K562 (cell line): ENCODE measurements around the gene OCA2. TPM values are rescaled to one million over a fixed set of nuclear protein-coding genes. Genes with fewer than 3 reads are reported as not detected.
A peak's percentile ranks its signal among the peaks of the same experiment; 100 is the strongest.

Source experiments
- ATAC-seq: fragments of 200-7000 bp; cut with Tn5 transposase; 3 replicates; pipeline ENCODE4 v1.9.1; 2020; ENCODE audit warnings: moderate library complexity
- BruUV-seq: library from RNA; stranded (reverse); fragments of 400-500 nt; replicated peaks from 2 replicates; lab custom pipeline; 2021; lab: Mats Ljungman, UMichigan
- CTCF ChIA-PET: fragments of 300-600 bp; formaldehyde crosslinking; extraction: SDS; loops from one replicate; lab custom pipeline; 2021; ENCODE audit warnings: low intra/inter-chr PET ratio; lab: Yijun Ruan, JAX
- POLR2A ChIA-PET: fragments of 300-600, 350-650 bp; sonication (Branson Sonifier 250); formaldehyde crosslinking; extraction: SDS; loops from one replicate; lab custom pipeline; 2021; ENCODE audit warnings: antibody characterized with exemption, inconsistent platforms; lab: Yijun Ruan, JAX
- DNase-seq, 4 experiments: peaks; one replicate each; pipeline versions ENCODE4 v3.0.0 to v3.0.0-alpha.2; 2011 to 2018; ENCODE audit warnings: low spot score in 3 of 4, mixed read lengths in 3 of 4; ENCODE audit errors: extremely low read depth in 1 of 4
- FAIRE-seq: peaks from 2 replicates; lab custom pipeline; 2011; peaks lifted over from hg19 to GRCh38; lab: Jason Lieb, UNC
- H2AFZ ChIP-seq: 2 replicates; pipeline ENCODE4 v1.6.0; 2011; ENCODE audit warnings: low read depth, low read length, control low read depth, inconsistent platforms
- H3K27ac ChIP-seq: fragments of 200-600 bp; 3 replicates; pipeline ENCODE4 v1.8.0; 2011; ENCODE audit warnings: low read depth, mild to moderate bottlenecking, control low read depth, inconsistent platforms, low read length, moderate library complexity, mixed read lengths; ENCODE audit errors: extremely low read depth
- H3K27me3 ChIP-seq, 2 experiments: fragments of 300-600 bp in 1 of 2; 2 replicates in 1 of 2; 3 replicates in 1 of 2; pipeline versions ENCODE4 v1.6.0 to v1.8.0; 2011; ENCODE audit warnings: inconsistent platforms in 2 of 2, low read length in 2 of 2, mild to moderate bottlenecking in 1 of 2, mixed read lengths in 1 of 2, moderate library complexity in 1 of 2; ENCODE audit not compliant: control insufficient read depth in 2 of 2, insufficient read depth in 2 of 2
- H3K36me3 ChIP-seq: fragments of 300-600 bp; 3 replicates; pipeline ENCODE4 v1.8.0; 2011; ENCODE audit warnings: mild to moderate bottlenecking, low read length, inconsistent platforms; ENCODE audit not compliant: control insufficient read depth, insufficient read depth
- H3K4me1 ChIP-seq, 2 experiments: fragments of 200-600 bp in 1 of 2; replicated peaks in 1 of 2; 2 replicates in 1 of 2; 3 replicates in 1 of 2; pipeline versions ENCODE4 v1.5.1 to v1.8.0; 2011; ENCODE audit warnings: inconsistent platforms in 2 of 2, low read length in 2 of 2, mild to moderate bottlenecking in 1 of 2, mixed read lengths in 1 of 2, moderate library complexity in 1 of 2; ENCODE audit not compliant: control insufficient read depth in 2 of 2, insufficient read depth in 2 of 2
- H3K4me2 ChIP-seq: 2 replicates; pipeline ENCODE4 v1.6.1; 2011; ENCODE audit warnings: low read length, control low read depth, inconsistent platforms, mixed read lengths; ENCODE audit not compliant: insufficient read depth
- H3K4me3 ChIP-seq: fragments of 200-600 bp; sonication (generic), shearing (Covaris generic); 2 replicates; pipeline ENCODE4 v1.5.1; 2016; ENCODE audit warnings: control low read depth, inconsistent platforms
- H3K79me2 ChIP-seq: fragments of 200-600 bp; 3 replicates; pipeline ENCODE4 v1.8.0; 2011; ENCODE audit warnings: low read length, inconsistent platforms; ENCODE audit not compliant: control insufficient read depth, insufficient read depth
- H3K9ac ChIP-seq, 2 experiments: 2 replicates each; pipeline versions ENCODE4 v1.6.0 to v1.6.1; 2011; ENCODE audit warnings: low read depth in 2 of 2, low read length in 2 of 2, control low read depth in 1 of 2, inconsistent platforms in 1 of 2, mild to moderate bottlenecking in 1 of 2, mixed read lengths in 1 of 2; ENCODE audit not compliant: insufficient read depth in 1 of 2
- H3K9me1 ChIP-seq: one replicate; pipeline ENCODE4 v1.6.0; 2011; ENCODE audit warnings: inconsistent platforms, mild to moderate bottlenecking, low read length, moderate library complexity; ENCODE audit not compliant: control insufficient read depth, insufficient read depth
- H3K9me3 ChIP-seq: replicated peaks from 2 replicates; pipeline ENCODE4 v1.5.1; 2011; ENCODE audit warnings: low read depth, low read length, inconsistent platforms; ENCODE audit not compliant: control insufficient read depth, insufficient read depth
- H4K20me1 ChIP-seq: replicated peaks from 2 replicates; pipeline ENCODE4 v1.6.1; 2011; ENCODE audit warnings: low read length, inconsistent platforms, mixed read lengths; ENCODE audit not compliant: control insufficient read depth, insufficient read depth
- BACH1 ChIP-seq: fragments of 200-800 bp; sonication (Bioruptor generic); IDR thresholded peaks from 2 replicates; pipeline ENCODE4 v1.6.1; 2016; ENCODE audit warnings: missing genetic modification characterization, missing compliant biosample characterization
- CBX2 ChIP-seq: fragments of 200-600 bp; sonication (generic); IDR thresholded peaks from one replicate; pipeline ENCODE4 v1.6.1; 2012; ENCODE audit warnings: mild to moderate bottlenecking, low read length, inconsistent platforms; ENCODE audit not compliant: insufficient read depth, poor library complexity, severe bottlenecking
- CREB3 ChIP-seq: fragments of 450-650 bp; conservative IDR thresholded peaks from 2 replicates; pipeline ENCODE4 v1.6.1; 2016; ENCODE audit warnings: missing genetic modification characterization, low read depth, mild to moderate bottlenecking, missing compliant biosample characterization, moderate library complexity
- FOS ChIP-seq: IDR thresholded peaks from 3 replicates; pipeline ENCODE4 v1.6.1; 2011; ENCODE audit not compliant: insufficient read length; ENCODE audit errors: extremely low read depth
- HNRNPUL1 ChIP-seq: fragments of 200-400 bp; formaldehyde crosslinking; IDR thresholded peaks from 2 replicates; pipeline ENCODE4 v1.6.1; 2017; ENCODE audit warnings: low read length
- ID3 ChIP-seq, 2 experiments: fragments of 250-450 bp in 1 of 2; fragments of 450-650 bp in 1 of 2; sonication (Bioruptor Pico) in 1 of 2; IDR thresholded peaks; 2 replicates each; pipeline versions ENCODE4 v1.6.1 to v1.8.0; 2016 to 2021; ENCODE audit warnings: mild to moderate bottlenecking in 2 of 2, moderate library complexity in 2 of 2, missing compliant biosample characterization in 1 of 2, missing genetic modification characterization in 1 of 2
- JUNB ChIP-seq: fragments of 450-650 bp; formaldehyde crosslinking; conservative IDR thresholded peaks from 2 replicates; pipeline ENCODE4 v1.4.0; 2020; ENCODE audit warnings: mild to moderate bottlenecking
- MAX ChIP-seq: sonication (generic); formaldehyde crosslinking; IDR thresholded peaks from 2 replicates; pipeline ENCODE4 v1.9.0; 2022; ENCODE audit warnings: mild to moderate bottlenecking, missing genetic modification reagents
- NR2C2 ChIP-seq, 2 experiments: fragments of 200-800 bp in 1 of 2; sonication (Bioruptor generic) in 1 of 2; sonication (generic) in 1 of 2; formaldehyde crosslinking in 1 of 2; IDR thresholded peaks; 2 replicates each; pipeline versions ENCODE4 v1.6.1 to v1.8.0; 2016 to 2022; ENCODE audit warnings: mild to moderate bottlenecking in 1 of 2, missing compliant biosample characterization in 1 of 2, missing genetic modification characterization in 1 of 2, missing genetic modification reagents in 1 of 2
- SAFB ChIP-seq: fragments of 200-400 bp; formaldehyde crosslinking; IDR thresholded peaks from 2 replicates; pipeline ENCODE4 v1.6.1; 2017; ENCODE audit warnings: low read depth, low read length, borderline replicate concordance
- TEAD1 ChIP-seq, 2 experiments: fragments of 450-650 bp in 1 of 2; sonication (generic) in 1 of 2; formaldehyde crosslinking; IDR thresholded peaks; 2 replicates each; pipeline versions ENCODE4 v1.4.0 to v1.8.0; 2020 to 2022; ENCODE audit warnings: mild to moderate bottlenecking in 2 of 2, missing genetic modification reagents in 1 of 2
- THRA ChIP-seq: fragments of 450-650 bp; IDR thresholded peaks from 2 replicates; pipeline ENCODE4 v1.6.1; 2017; ENCODE audit warnings: mild to moderate bottlenecking, moderate library complexity
- USF1 ChIP-seq: sonication (generic); formaldehyde crosslinking; IDR thresholded peaks from 2 replicates; pipeline ENCODE4 v1.9.0; 2022; ENCODE audit warnings: mild to moderate bottlenecking, missing genetic modification reagents
- ZBTB12 ChIP-seq: fragments of 250-450 bp; sonication (Bioruptor Pico); IDR thresholded peaks from 2 replicates; pipeline ENCODE4 v1.4.0; 2020
- WGBS: fragments of 100-300 bp; shearing (Covaris generic); methylation state at CpG from one replicate; pipeline ENCODE4 v1.1.6; 2016; ENCODE audit warnings: low coverage, mixed read lengths; ENCODE audit not compliant: insufficient coverage; ENCODE audit errors: missing lambda C conversion rate; 5-methylcytosine and 5-hydroxymethylcytosine counted together
- in situ Hi-C: fragments of 300-500 bp; cut with MboI; formaldehyde crosslinking; loops from 4 replicates; pipeline ENCODE4 v1.15.0; 2018; ENCODE audit warnings: inconsistent platforms, mixed read lengths
- intact Hi-C: fragments of 100-400 bp; cut with micrococcal nuclease; formaldehyde crosslinking; loops from 2 replicates; pipeline ENCODE4 v1.14.2; 2022
- polyA plus RNA-seq, 8 experiments: library from polyadenylated mRNA; depleted of rRNA in 4 of 8; stranded (reverse) in 5 of 8; unstranded in 3 of 8; fragments of >200 nt; fragmentation: Nextera tagmentation in 2 of 8; fragmentation: Illumina TruSeq in 1 of 8; extraction: Ambion mirVana in 2 of 8; extraction: Trizol in 1 of 8; gene quantifications; 2 replicates each; pipeline versions ENCODE4 v1.2.1 to v1.2.3, GENCODE V29; 2011 to 2014; ENCODE audit warnings: inconsistent platforms in 1 of 8, missing spikeins in 1 of 8
- total RNA-seq, 7 experiments: library from RNA; depleted of rRNA in 6 of 7; stranded (reverse); fragments of >200 nt in 6 of 7; fragmentation: Illumina TruSeq in 2 of 7; extraction: Trizol in 2 of 7; gene quantifications; 2 replicates each; pipeline versions ENCODE4 v1.2.1 to v1.2.3, GENCODE V29; 2011 to 2021; ENCODE audit warnings: low replicate concordance in 1 of 7

Gene OCA2
- total and polyA plus RNA-seq, 9 of the 15 experiments (the other 6 are each of a cell fraction or from before 2014, with no cell fraction given) = 0.07 to 0.59 (median 0.17) TPM; not detected in 1

GRCh38 chr15:27770086-27770607, 329.0 kb downstream of the OCA2 start:
- no TSS peak for BruUV-seq
- FAIRE-seq = no peak
- POLR2A ChIA-PET = no interaction called here
- no peaks in the 10 kb centered on the region for H3K79me2 ChIP-seq
- H3K36me3 ChIP-seq = no peaks in the 10 kb centered on the region
- peaks cover 0 to 17% of the 10 kb centered on the region in 2 experiments; a peak in 2 of 5 replicates for H3K27me3 ChIP-seq
- no peak overlapping the region for H3K27ac ChIP-seq
- no peak overlapping the region for H3K9ac ChIP-seq
- intact Hi-C loops (no loop called here), in situ Hi-C loops (no loop called here)
- peaks cover 0 to 3% of the 10 kb centered on the region in 2 experiments; a peak in 1 of 5 replicates for H3K4me1 ChIP-seq
- WGBS = 26% methylated on average over 16 of the region's 48 CpGs
- H4K20me1 ChIP-seq = no peaks in the 10 kb centered on the region
- CTCF ChIA-PET = no interaction called here
- H3K9me3 ChIP-seq = no peaks in the 10 kb centered on the region
- no peak overlapping the region; the same call in 1 of the 2 replicates for H3K4me2 ChIP-seq
- no peak for DNase-seq
- H3K4me3 ChIP-seq = no peak overlapping the region
- TF ChIP-seq NR2C2 (CRISPR knock-in tag; IDR thresholded peaks at IDR 0.05) = no peak
- TF ChIP-seq NR2C2 (tag; IDR thresholded peaks at IDR 0.05) = no peak
- no peak for TF ChIP-seq MAX (CRISPR knock-in tag)
- no peak for TF ChIP-seq CREB3 (tag)
- no peak for TF ChIP-seq FOS
- TF ChIP-seq USF1 (CRISPR knock-in tag) = no peak
- TF ChIP-seq ZBTB12 (CRISPR knock-in tag) = no peak
- TF ChIP-seq BACH1 = no peak
- no peak for TF ChIP-seq TEAD1 (CRISPR knock-in tag; IDR thresholded peaks at IDR 0.05)
- no peak for TF ChIP-seq JUNB (CRISPR knock-in tag)
- TF ChIP-seq HNRNPUL1 = no peak
- no peak for TF ChIP-seq THRA
- no peak for TF ChIP-seq CBX2
- TF ChIP-seq ID3 (CRISPR knock-in tag; IDR thresholded peaks at IDR 0.05) = no peak
- no peak for TF ChIP-seq ID3 (tag; IDR thresholded peaks at IDR 0.05)
- no peak for TF ChIP-seq SAFB
- peak; percentile 67; the same call in 2 of the 3 replicates for ATAC-seq
- H3K9me1 ChIP-seq = no peaks in the 10 kb centered on the region
- no peak overlapping the region for H2AFZ ChIP-seq
